Neural progenitor cell (in vitro differentiated cells): ENCODE results near the gene ACTL7A. TPM values are rescaled to one million over a fixed set of nuclear protein-coding genes. Genes with fewer than 3 reads are reported as not detected.

ENCODE experiments used
- DNase-seq: peaks from one replicate; pipeline ENCODE4 v3.0.0-alpha.2; 2016; ENCODE audit warnings: low spot score
- H2AFZ ChIP-seq: fragments of 200-600 bp; sonication (generic); replicated peaks from 2 replicates; pipeline ENCODE4 v1.6.1; 2016; ENCODE audit warnings: antibody characterized with exemption
- H3F3A ChIP-seq: fragments of 200-600 bp; sonication (generic); 2 replicates; pipeline ENCODE4 v1.6.1; 2016; ENCODE audit warnings: antibody characterized with exemption, low read depth
- H3K27ac ChIP-seq: fragments of 200-600 bp; sonication (generic); 2 replicates; pipeline ENCODE4 v1.5.1; 2016; ENCODE audit warnings: mild to moderate bottlenecking
- H3K27me3 ChIP-seq: fragments of 200-600 bp; sonication (generic); 2 replicates; pipeline ENCODE4 v1.6.1; 2016; ENCODE audit warnings: mild to moderate bottlenecking, moderate library complexity
- H3K36me3 ChIP-seq: fragments of 200-600 bp; sonication (generic); 2 replicates; pipeline ENCODE4 v1.5.1; 2016
- H3K4me1 ChIP-seq: fragments of 200-600 bp; sonication (generic); 2 replicates; pipeline ENCODE4 v1.6.1; 2016; ENCODE audit warnings: mixed run types
- H3K4me2 ChIP-seq: fragments of 200-600 bp; sonication (generic); 2 replicates; pipeline ENCODE4 v1.6.1; 2016
- H3K4me3 ChIP-seq: fragments of 200-600 bp; sonication (generic); 2 replicates; pipeline ENCODE4 v1.5.1; 2016
- H3K79me2 ChIP-seq: fragments of 200-600 bp; sonication (generic); 2 replicates; pipeline ENCODE4 v1.6.1; 2016; ENCODE audit warnings: low read depth
- H3K9ac ChIP-seq: fragments of 200-600 bp; sonication (generic); 2 replicates; pipeline ENCODE4 v1.6.1; 2016
- H3K9me3 ChIP-seq: fragments of 200-600 bp; sonication (generic); 2 replicates; pipeline ENCODE4 v1.5.1; 2016; ENCODE audit warnings: low read depth
- H4K20me1 ChIP-seq: fragments of 200-600 bp; sonication (generic); 2 replicates; pipeline ENCODE4 v1.6.1; 2016; ENCODE audit warnings: low read depth
- H3K27ac Mint-ChIP-seq: 3 replicates; pipeline ENCODE4 v1.8.0; 2021; ENCODE audit warnings: mixed read lengths
- H3K27me3 Mint-ChIP-seq: 2 replicates; pipeline ENCODE4 v1.8.0; 2022; ENCODE audit warnings: low read depth, mild to moderate bottlenecking, inconsistent platforms, moderate library complexity, mixed read lengths; ENCODE audit not compliant: insufficient read depth
- H3K36me3 Mint-ChIP-seq: 3 replicates; pipeline ENCODE4 v1.8.0; 2021; ENCODE audit warnings: mixed read lengths
- H3K4me1 Mint-ChIP-seq: 3 replicates; pipeline ENCODE4 v1.8.0; 2021; ENCODE audit warnings: mixed read lengths
- H3K4me3 Mint-ChIP-seq: 3 replicates; pipeline ENCODE4 v1.8.0; 2021; ENCODE audit warnings: mild to moderate bottlenecking, moderate library complexity, mixed read lengths
- H3K9me3 Mint-ChIP-seq: 3 replicates; pipeline ENCODE4 v1.8.0; 2020; ENCODE audit warnings: mixed read lengths
- EZH2 ChIP-seq: fragments of 200-600 bp; sonication (generic); IDR thresholded peaks from 2 replicates; pipeline ENCODE4 v1.6.1; 2017; ENCODE audit warnings: antibody characterized with exemption, mild to moderate bottlenecking, moderate library complexity
- EZH2phosphoT487 ChIP-seq: fragments of 200-600 bp; sonication (generic); IDR thresholded peaks from 2 replicates; pipeline ENCODE4 v1.6.1; 2017; ENCODE audit warnings: antibody characterized with exemption
- total RNA-seq: library from RNA; depleted of rRNA; stranded (reverse); fragments of >200 nt; gene quantifications from 2 replicates; pipeline ENCODE4 v1.2.3, GENCODE V29; 2015; ENCODE audit warnings: low replicate concordance
- TF ChIP-seq, protein P1 (sequence below): fragments of 200-600 bp; sonication (generic); IDR thresholded peaks from 2 replicates; pipeline ENCODE4 v1.5.1; 2017; ENCODE audit warnings: antibody characterized with exemption, mild to moderate bottlenecking

The ACTL7A gene
- total RNA-seq, 1 donor from 2014 or later: not detected

- Histone ChIP-seq H3K9me3 (no peaks in the 10 kb centered on the region), H3K4me2 (no peak overlapping the region), H3F3A (no peaks in the 10 kb centered on the region), H3K36me3 (peaks cover 9% of the 10 kb centered on the region), H3K9ac (no peak overlapping the region), H3K4me1 (no peaks in the 10 kb centered on the region), H3K79me2 (no peaks in the 10 kb centered on the region), H3K27me3 (no peaks in the 10 kb centered on the region), H2AFZ (no peak overlapping the region), H3K27ac (no peak overlapping the region), H4K20me1 (no peaks in the 10 kb centered on the region), H3K4me3 (no peak overlapping the region)
- no peaks in the 10 kb centered on the region for H3K27me3 Mint-ChIP-seq
- no peak for DNase-seq
- no peak overlapping the region for H3K4me3 Mint-ChIP-seq
- H3K27ac Mint-ChIP-seq: no peak overlapping the region
- peaks cover 46% of the 10 kb centered on the region for H3K36me3 Mint-ChIP-seq
- no peaks in the 10 kb centered on the region for H3K9me3 Mint-ChIP-seq
- TF ChIP-seq, protein P1, sequence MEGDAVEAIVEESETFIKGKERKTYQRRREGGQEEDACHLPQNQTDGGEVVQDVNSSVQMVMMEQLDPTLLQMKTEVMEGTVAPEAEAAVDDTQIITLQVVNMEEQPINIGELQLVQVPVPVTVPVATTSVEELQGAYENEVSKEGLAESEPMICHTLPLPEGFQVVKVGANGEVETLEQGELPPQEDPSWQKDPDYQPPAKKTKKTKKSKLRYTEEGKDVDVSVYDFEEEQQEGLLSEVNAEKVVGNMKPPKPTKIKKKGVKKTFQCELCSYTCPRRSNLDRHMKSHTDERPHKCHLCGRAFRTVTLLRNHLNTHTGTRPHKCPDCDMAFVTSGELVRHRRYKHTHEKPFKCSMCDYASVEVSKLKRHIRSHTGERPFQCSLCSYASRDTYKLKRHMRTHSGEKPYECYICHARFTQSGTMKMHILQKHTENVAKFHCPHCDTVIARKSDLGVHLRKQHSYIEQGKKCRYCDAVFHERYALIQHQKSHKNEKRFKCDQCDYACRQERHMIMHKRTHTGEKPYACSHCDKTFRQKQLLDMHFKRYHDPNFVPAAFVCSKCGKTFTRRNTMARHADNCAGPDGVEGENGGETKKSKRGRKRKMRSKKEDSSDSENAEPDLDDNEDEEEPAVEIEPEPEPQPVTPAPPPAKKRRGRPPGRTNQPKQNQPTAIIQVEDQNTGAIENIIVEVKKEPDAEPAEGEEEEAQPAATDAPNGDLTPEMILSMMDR: no peak
- no peak for TF ChIP-seq EZH2phosphoT487
- TF ChIP-seq EZH2: no peak
- no peaks in the 10 kb centered on the region for H3K4me1 Mint-ChIP-seq
Observed at GRCh38 chr9:108876425-108876824, 14.4 kb downstream of the ACTL7A start.

DNA sequence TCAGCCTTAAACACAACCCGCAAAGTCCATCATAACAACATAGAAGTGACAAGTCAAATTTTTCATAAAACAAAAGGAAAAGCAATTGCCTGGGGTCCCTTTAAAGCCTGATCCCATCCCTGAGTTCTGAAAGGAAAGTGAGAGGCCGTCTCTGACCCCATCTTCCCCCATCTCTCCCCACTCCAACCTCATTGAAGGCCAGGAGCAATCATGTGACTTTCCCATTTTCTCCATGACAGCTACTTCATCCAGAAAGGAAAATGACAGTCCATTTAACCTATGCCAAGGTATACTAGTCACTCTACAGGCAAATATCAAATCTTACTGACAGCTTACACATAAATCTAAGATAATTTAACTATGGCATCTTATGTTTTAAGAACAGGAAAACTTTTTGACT is 15.5 kb downstream of the ACTL7A start:
- Histone ChIP-seq H3K9me3 (no peaks in the 10 kb centered on the region), H4K20me1 (no peaks in the 10 kb centered on the region), H3K27me3 (no peaks in the 10 kb centered on the region), H3F3A (no peaks in the 10 kb centered on the region), H3K4me3 (no peak overlapping the region), H2AFZ (no peak overlapping the region), H3K79me2 (no peaks in the 10 kb centered on the region), H3K4me1 (no peaks in the 10 kb centered on the region), H3K9ac (no peak overlapping the region), H3K4me2 (no peak overlapping the region), H3K36me3 (peaks cover 9% of the 10 kb centered on the region), H3K27ac (no peak overlapping the region)
- H3K27ac Mint-ChIP-seq: no peak overlapping the region
- H3K4me3 Mint-ChIP-seq: no peak overlapping the region
- no peaks in the 10 kb centered on the region for H3K9me3 Mint-ChIP-seq
- DNase-seq: no peak
- no peaks in the 10 kb centered on the region for H3K4me1 Mint-ChIP-seq
- no peaks in the 10 kb centered on the region for H3K27me3 Mint-ChIP-seq
- TF ChIP-seq, protein P1: no peak
- TF ChIP-seq EZH2 (no peak), EZH2phosphoT487 (no peak)
- peaks cover 43% of the 10 kb centered on the region for H3K36me3 Mint-ChIP-seq

DNA sequence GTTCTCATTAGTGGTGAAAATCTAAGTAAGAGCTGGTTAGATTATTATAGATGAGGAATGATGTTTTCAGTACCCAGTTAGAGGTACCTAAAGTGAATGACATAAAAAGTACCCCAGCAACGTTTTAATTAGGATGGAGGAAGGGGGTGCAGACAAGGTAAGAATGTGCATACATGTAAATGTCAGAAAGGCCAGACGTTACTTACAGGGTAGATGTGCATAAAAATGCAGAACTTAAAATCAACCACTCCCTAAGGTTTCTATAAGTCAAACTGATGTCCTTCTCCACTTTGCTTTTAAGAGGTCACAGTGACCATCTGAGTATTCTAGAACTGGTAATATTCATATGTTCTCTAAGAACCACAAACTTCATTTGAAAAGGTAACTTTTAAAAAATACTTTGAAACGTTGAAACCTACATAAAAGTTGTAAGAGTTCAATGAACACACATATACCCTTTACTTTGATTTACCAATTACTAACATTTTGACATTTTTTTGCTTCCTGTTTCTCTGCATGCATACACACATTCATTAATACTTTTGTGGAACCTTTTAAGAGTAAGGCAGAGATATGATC is 18.8 kb downstream of the ACTL7A start:
- no peaks in the 10 kb centered on the region for H3K4me1 Mint-ChIP-seq
- no peak overlapping the region for H3K4me3 ChIP-seq
- no peak for TF ChIP-seq EZH2
- TF ChIP-seq EZH2phosphoT487: no peak
- TF ChIP-seq, protein P1: no peak
- no peak overlapping the region for H3K4me2 ChIP-seq
- H3K9ac ChIP-seq: no peak overlapping the region
- H4K20me1 ChIP-seq: no peaks in the 10 kb centered on the region
- no peaks in the 10 kb centered on the region for H3K9me3 ChIP-seq
- no peaks in the 10 kb centered on the region for H3K27me3 ChIP-seq
- H3K4me1 ChIP-seq: no peaks in the 10 kb centered on the region
- no peak overlapping the region for H3K27ac ChIP-seq
- H3K36me3 Mint-ChIP-seq: peaks cover 34% of the 10 kb centered on the region
- peaks cover 5% of the 10 kb centered on the region for H3K36me3 ChIP-seq
- no peak overlapping the region for H3K4me3 Mint-ChIP-seq
- DNase-seq: no peak
- H3K79me2 ChIP-seq: no peaks in the 10 kb centered on the region
- H3F3A ChIP-seq: no peaks in the 10 kb centered on the region
- H3K9me3 Mint-ChIP-seq: no peaks in the 10 kb centered on the region
- H2AFZ ChIP-seq: no peak overlapping the region
- no peak overlapping the region for H3K27ac Mint-ChIP-seq
- H3K27me3 Mint-ChIP-seq: no peaks in the 10 kb centered on the region
